ENCODE results near the gene ICOSLG.
"Not testable (repeated sequence)": the region's sequence is repeated elsewhere in the genome, so short reads cannot be mapped to it uniquely, and the experiment has no call there.

The ICOSLG gene

GRCh38 chr21:44190349-44191271, 50.1 kb downstream of the ICOSLG start:
- H3K36me3 Mint-ChIP-seq, H3K27ac Mint-ChIP-seq, H3K4me1 Mint-ChIP-seq, CTCF ChIA-PET, DNase-seq, H3K9me3 Mint-ChIP-seq, H3K4me3 Mint-ChIP-seq, H3K27me3 Mint-ChIP-seq: not testable (repeated sequence)

- H3K36me3 Mint-ChIP-seq, H3K9me3 Mint-ChIP-seq, DNase-seq, H3K27ac Mint-ChIP-seq, CTCF ChIA-PET, H3K4me1 Mint-ChIP-seq, H3K4me3 Mint-ChIP-seq, H3K27me3 Mint-ChIP-seq: not testable (repeated sequence)
These were observed 55.9 kb downstream of the ICOSLG start for GRCh38 chr21:44184862-44185261.

- DNase-seq, H3K9me3 Mint-ChIP-seq, H3K36me3 Mint-ChIP-seq, H3K4me3 Mint-ChIP-seq, H3K27ac Mint-ChIP-seq, H3K27me3 Mint-ChIP-seq, CTCF ChIA-PET, H3K4me1 Mint-ChIP-seq: not testable (repeated sequence)
These were observed 58.5 kb downstream of the ICOSLG start for GRCh38 chr21:44182202-44182601.

GRCh38 chr21:44181506-44181905, 59.2 kb downstream of the ICOSLG start:
- CTCF ChIA-PET, H3K4me1 Mint-ChIP-seq, H3K9me3 Mint-ChIP-seq, DNase-seq, H3K27ac Mint-ChIP-seq, H3K4me3 Mint-ChIP-seq, H3K27me3 Mint-ChIP-seq, H3K36me3 Mint-ChIP-seq: not testable (repeated sequence)

- not testable (repeated sequence) for DNase-seq
These were observed 64.6 kb downstream of the ICOSLG start for GRCh38 chr21:44176127-44176526.

GRCh38 chr21:44175189-44175588, 65.6 kb downstream of the ICOSLG start:
- H3K9me3 Mint-ChIP-seq, H3K27ac Mint-ChIP-seq, H3K4me3 Mint-ChIP-seq, H3K4me1 Mint-ChIP-seq, DNase-seq, H3K36me3 Mint-ChIP-seq, H3K27me3 Mint-ChIP-seq, CTCF ChIA-PET: not testable (repeated sequence)

More at GRCh38 chr21:44176127-44176526, 64.6 kb downstream of the ICOSLG start:
- H3K9me3 Mint-ChIP-seq, H3K27me3 Mint-ChIP-seq, CTCF ChIA-PET, H3K4me3 Mint-ChIP-seq, H3K27ac Mint-ChIP-seq, H3K4me1 Mint-ChIP-seq, H3K36me3 Mint-ChIP-seq: not testable (repeated sequence)

Measured in activated naive CD4-positive, alpha-beta T cell treated with anti-CD3 and anti-CD28 coated beads, Interleukin-2, amount 10 ng/mL, durations not matched to agents 7 days and 5 days (primary cell).